HEK293T (cell line): ENCODE results near the gene FRYL.
"Not testable (repeated sequence)": the region's sequence is repeated elsewhere in the genome, so short reads cannot be mapped to it uniquely, and the experiment has no call there.

Experiments
- CTCF ChIA-PET: fragments of 350-600 bp; formaldehyde crosslinking; extraction: SDS; loops from one replicate; lab custom pipeline; 2021; ENCODE audit warnings: antibody characterized with exemption, inconsistent platforms; lab: Yijun Ruan, JAX
- POLR2A ChIA-PET: fragments of 350-600 bp; formaldehyde crosslinking; extraction: SDS; loops from one replicate; lab custom pipeline; 2020; ENCODE audit warnings: antibody characterized with exemption, inconsistent platforms; lab: Yijun Ruan, JAX
- DNase-seq: peaks from one replicate; pipeline ENCODE4 v3.0.0; 2012; ENCODE audit warnings: mixed read lengths; ENCODE audit errors: extremely low spot score
- ARNT ChIP-seq: fragments of 450-650 bp; IDR thresholded peaks from 2 replicates; pipeline ENCODE4 v1.6.1; 2017; ENCODE audit warnings: mild to moderate bottlenecking
- BHLHE40 ChIP-seq: fragments of 450-650 bp; IDR thresholded peaks from 2 replicates; pipeline ENCODE4 v1.6.1; 2016; ENCODE audit warnings: mild to moderate bottlenecking, moderate library complexity, borderline replicate concordance
- CTBP1 ChIP-seq: fragments of 450-650 bp; IDR thresholded peaks from 2 replicates; pipeline ENCODE4 v1.6.1; 2016; ENCODE audit warnings: borderline replicate concordance
- ELF4 ChIP-seq: fragments of 450-650 bp; IDR thresholded peaks from 2 replicates; pipeline ENCODE4 v1.6.1; 2017; ENCODE audit warnings: antibody characterized with exemption
- FOXA1 ChIP-seq: fragments of 450-650 bp; IDR thresholded peaks from 2 replicates; pipeline ENCODE4 v1.6.1; 2016; ENCODE audit warnings: mild to moderate bottlenecking
- FOXK2 ChIP-seq: fragments of 450-650 bp; IDR thresholded peaks from 2 replicates; pipeline ENCODE4 v1.6.1; 2016; ENCODE audit warnings: mild to moderate bottlenecking
- FOXM1 ChIP-seq: fragments of 450-650 bp; IDR thresholded peaks from 2 replicates; pipeline ENCODE4 v1.6.1; 2017; ENCODE audit warnings: mild to moderate bottlenecking, borderline replicate concordance
- HDGF ChIP-seq: fragments of 450-650 bp; IDR thresholded peaks from 2 replicates; pipeline ENCODE4 v1.6.1; 2017; ENCODE audit warnings: antibody characterized with exemption, borderline replicate concordance
- L3MBTL2 ChIP-seq: fragments of 450-650 bp; conservative IDR thresholded peaks from 2 replicates; pipeline ENCODE4 v1.6.1; 2016; ENCODE audit warnings: mild to moderate bottlenecking
- LEF1 ChIP-seq: fragments of 450-650 bp; IDR thresholded peaks from 2 replicates; pipeline ENCODE4 v1.6.1; 2017; ENCODE audit warnings: mild to moderate bottlenecking, borderline replicate concordance
- NFRKB ChIP-seq: fragments of 450-650 bp; IDR thresholded peaks from 2 replicates; pipeline ENCODE4 v1.6.1; 2016; ENCODE audit warnings: mild to moderate bottlenecking, moderate library complexity
- PKNOX1 ChIP-seq: fragments of 450-650 bp; IDR thresholded peaks from 2 replicates; pipeline ENCODE4 v1.6.1; 2016
- SP1 ChIP-seq: fragments of 450-650 bp; IDR thresholded peaks from 2 replicates; pipeline ENCODE4 v1.6.1; 2017
- SUZ12 ChIP-seq: fragments of 450-650 bp; IDR thresholded peaks from 2 replicates; pipeline ENCODE4 v1.6.1; 2016; ENCODE audit warnings: mild to moderate bottlenecking
- TARDBP ChIP-seq: fragments of 450-650 bp; IDR thresholded peaks from 2 replicates; pipeline ENCODE4 v1.6.1; 2016
- ZNF384 ChIP-seq: fragments of 450-650 bp; IDR thresholded peaks from 2 replicates; pipeline ENCODE4 v1.6.1; 2016

The FRYL gene

GRCh38 chr4:48642421-48643374, 137.4 kb downstream of the FRYL start:
- POLR2A ChIA-PET = no interaction called here
- DNase-seq = no peak
- TF ChIP-seq ELF4 (no peak), CTBP1 (no peak), FOXK2 (no peak), ARNT (no peak), SUZ12 (no peak), HDGF (no peak), L3MBTL2 (no peak), FOXA1 (no peak), TARDBP (no peak), NFRKB (no peak), BHLHE40 (no peak), FOXM1 (no peak), PKNOX1 (no peak), SP1 (no peak)
- CTCF ChIA-PET = no interaction called here

- TF ChIP-seq CTBP1 = no peak
- no peak for TF ChIP-seq FOXM1
- no peak for TF ChIP-seq NFRKB
- POLR2A ChIA-PET = no interaction called here
- DNase-seq = no peak
- CTCF ChIA-PET = no interaction called here
These were observed 138.7 kb downstream of the FRYL start for GRCh38 chr4:48641401-48641800.

GRCh38 chr4:48640699-48641098, 139.4 kb downstream of the FRYL start:
- CTCF ChIA-PET = no interaction called here
- DNase-seq = no peak
- POLR2A ChIA-PET = interaction anchor here (1.4 kb wide), 1 partner anchor 13 kb away, joined by 3 read pairs; no protein-coding TSS in a partner anchor
- TF ChIP-seq FOXA1 (no peak), SP1 (no peak)

GRCh38 chr4:48640225-48640624, 139.9 kb downstream of the FRYL start:
- ChIA-PET POLR2A (interaction anchor here (1.4 kb wide), 1 partner anchor 14 kb away, joined by 3 read pairs; no protein-coding TSS in a partner anchor), CTCF (no interaction called here)
- no peak for TF ChIP-seq FOXK2
- TF ChIP-seq L3MBTL2 = no peak
- no peak for TF ChIP-seq SUZ12
- no peak for TF ChIP-seq TARDBP
- TF ChIP-seq CTBP1 = no peak
- no peak for TF ChIP-seq FOXM1
- no peak for DNase-seq

- CTCF ChIA-PET = no interaction called here
- POLR2A ChIA-PET = interaction anchor here (1.4 kb wide), 1 partner anchor 14 kb away, joined by 3 read pairs; no protein-coding TSS in a partner anchor
- TF ChIP-seq SUZ12 = no peak
- TF ChIP-seq ELF4 = no peak
- TF ChIP-seq NFRKB = no peak
- no peak for TF ChIP-seq HDGF
- no peak for TF ChIP-seq TARDBP
- TF ChIP-seq FOXA1 = no peak
- no peak for TF ChIP-seq CTBP1
- no peak for TF ChIP-seq L3MBTL2
- no peak for TF ChIP-seq FOXM1
- no peak for TF ChIP-seq SP1
- TF ChIP-seq PKNOX1 = no peak
- TF ChIP-seq BHLHE40 = no peak
- no peak for TF ChIP-seq ZNF384
- no peak for TF ChIP-seq FOXK2
- no peak for TF ChIP-seq ARNT
- no peak for TF ChIP-seq LEF1
- DNase-seq = no peak
These were observed 140.3 kb downstream of the FRYL start for GRCh38 chr4:48639807-48640206.

- DNase-seq, CTCF ChIA-PET, POLR2A ChIA-PET: not testable (repeated sequence)
These were observed 141.5 kb downstream of the FRYL start for GRCh38 chr4:48638586-48638985.

GRCh38 chr4:48636911-48637310, 143.2 kb downstream of the FRYL start:
- ChIA-PET POLR2A (no interaction called here), CTCF (interaction anchor here (0.6 kb wide), 1 partner anchor 255 kb away, joined by 3 read pairs; no protein-coding TSS in a partner anchor)
- TF ChIP-seq SP1 (no peak), FOXM1 (no peak), CTBP1 (no peak), LEF1 (no peak), TARDBP (no peak), ZNF384 (no peak), BHLHE40 (no peak), PKNOX1 (no peak), FOXA1 (no peak), ELF4 (no peak), ARNT (no peak), SUZ12 (no peak), NFRKB (no peak), HDGF (no peak), L3MBTL2 (no peak), FOXK2 (no peak)
- DNase-seq = no peak
